ENCODE data around the gene LHFPL6. TPM values are rescaled to one million over a fixed set of nuclear protein-coding genes. Genes with fewer than 3 reads are reported as not detected.

The LHFPL6 gene
- polyA plus RNA-seq, 3 donors = 0.14 to 0.59 (median 0.46) TPM

- no peak overlapping the region for H3K27ac ChIP-seq (ENCODE audit: low read depth in 1 of 2, low read length in 2 of 2)
- intact Hi-C loops (cut with micrococcal nuclease) = loop anchor here (10.0 kb wide), 3 partner anchors 197 to 467 kb away; no protein-coding TSS in a partner anchor
- H3K4me2 ChIP-seq (replicated peaks; ENCODE audit: extremely low read depth, low read length, poor library complexity, severe bottlenecking) = no peak overlapping the region
- H3K4me1 ChIP-seq (ENCODE audit: control insufficient read depth in 1 of 2, insufficient read depth in 2 of 2, low read length in 2 of 2) = no peaks in the 10 kb centered on the region
- H2AFZ ChIP-seq (ENCODE audit: insufficient read depth, low read depth, low read length, poor library complexity, severe bottlenecking) = no peak overlapping the region
- H3K4me3 ChIP-seq (replicated peaks in 1 of 3; ENCODE audit: low read depth in 2 of 3, low read length in 3 of 3) = no peak overlapping the region
- Mint-ChIP-seq H3K4me1 (no peaks in the 10 kb centered on the region), H3K27ac (no peak overlapping the region), H3K27me3 (ENCODE audit: low read depth in 3 of 3) (peaks cover 0 to 4% (median 3%) of the 10 kb centered on the region in 3 donors), H3K36me3 (no peaks in the 10 kb centered on the region), H3K9me3 (peaks cover 0 to 2% (median 0%) of the 10 kb centered on the region in 7 donors), H3K4me3 (no peak overlapping the region)
- H3K27me3 ChIP-seq (ENCODE audit: control insufficient read depth in 2 of 2, insufficient read depth in 2 of 2, low read length in 2 of 2) = no peaks in the 10 kb centered on the region
- H3K9me3 ChIP-seq (replicated peaks in 1 of 2; ENCODE audit: control insufficient read depth in 1 of 2, insufficient read depth in 1 of 2, low read length in 2 of 2) = no peaks in the 10 kb centered on the region
- DNase-seq = peak; percentile 37 to 57 (median 49)
- no peak overlapping the region for H3K9ac ChIP-seq (ENCODE audit: insufficient read depth, low read length, poor library complexity, severe bottlenecking)
- TF ChIP-seq CTCF (IDR thresholded peaks at IDR 0.05) = peak; percentile 89
- no peaks in the 10 kb centered on the region for H3K36me3 ChIP-seq (replicated peaks in 1 of 2; ENCODE audit: control insufficient read depth in 1 of 2, insufficient read depth in 2 of 2, low read length in 2 of 2)
- H4K20me1 ChIP-seq (ENCODE audit: insufficient read depth, low read length) = no peaks in the 10 kb centered on the region
- no CpG with 5 or more reads among the region's 5 CpGs for WGBS (ENCODE audit: insufficient coverage)
- H3K79me2 ChIP-seq (ENCODE audit: insufficient read depth, low read length) = no peaks in the 10 kb centered on the region
Observed at GRCh38 chr13:39612023-39612637, 9.1 kb upstream of the LHFPL6 start.

- peaks cover 0 to 2% (median 0%) of the 10 kb centered on the region in 7 donors for H3K9me3 Mint-ChIP-seq
- WGBS (ENCODE audit: insufficient coverage) = 95% methylated on average over 4 of the region's 4 CpGs
- H3K27me3 Mint-ChIP-seq (ENCODE audit: low read depth in 3 of 3) = peaks cover 14 to 23% (median 16%) of the 10 kb centered on the region in 3 donors
Observed at GRCh38 chr13:39607876-39608275, 4.9 kb upstream of the LHFPL6 start.

More at GRCh38 chr13:39607876-39608275, 4.9 kb upstream of the LHFPL6 start:
- Histone ChIP-seq H3K9ac (ENCODE audit: insufficient read depth, low read length, poor library complexity, severe bottlenecking) (no peak overlapping the region), H3K27me3 (ENCODE audit: control insufficient read depth in 2 of 2, insufficient read depth in 2 of 2, low read length in 2 of 2) (peaks cover 0 to 14% of the 10 kb centered on the region in 2 donors), H3K27ac (ENCODE audit: low read depth in 1 of 2, low read length in 2 of 2) (no peak overlapping the region), H3K9me3 (replicated peaks in 1 of 2; ENCODE audit: control insufficient read depth in 1 of 2, insufficient read depth in 1 of 2, low read length in 2 of 2) (no peaks in the 10 kb centered on the region), H3K79me2 (ENCODE audit: insufficient read depth, low read length) (no peaks in the 10 kb centered on the region), H3K4me3 (replicated peaks in 1 of 3; ENCODE audit: low read depth in 2 of 3, low read length in 3 of 3) (no peak overlapping the region), H2AFZ (ENCODE audit: insufficient read depth, low read depth, low read length, poor library complexity, severe bottlenecking) (no peak overlapping the region), H3K4me1 (ENCODE audit: control insufficient read depth in 1 of 2, insufficient read depth in 2 of 2, low read length in 2 of 2) (peaks cover 4 to 7% of the 10 kb centered on the region in 2 donors), H4K20me1 (ENCODE audit: insufficient read depth, low read length) (no peaks in the 10 kb centered on the region), H3K4me2 (replicated peaks; ENCODE audit: extremely low read depth, low read length, poor library complexity, severe bottlenecking) (no peak overlapping the region), H3K36me3 (replicated peaks in 1 of 2; ENCODE audit: control insufficient read depth in 1 of 2, insufficient read depth in 2 of 2, low read length in 2 of 2) (no peaks in the 10 kb centered on the region)
- DNase-seq = no peak
- Mint-ChIP-seq H3K4me1 (peaks cover 8% of the 10 kb centered on the region), H3K36me3 (no peaks in the 10 kb centered on the region), H3K27ac (no peak overlapping the region), H3K4me3 (no peak overlapping the region)
- intact Hi-C loops (cut with micrococcal nuclease) = no loop called here
- TF ChIP-seq CTCF (IDR thresholded peaks at IDR 0.05) = no peak

All from CD14-positive monocyte (primary cell).